GM13977 (cell line): ENCODE results near the gene ZBTB7C.

Experiments
- DNase-seq: peaks from one replicate; pipeline ENCODE4 v3.0.0; 2012; ENCODE audit warnings: low spot score
- CTCF ChIP-seq: IDR thresholded peaks from 2 replicates; pipeline ENCODE4 v1.5.1; 2012; ENCODE audit warnings: mild to moderate bottlenecking, control low read depth; ENCODE audit not compliant: insufficient read depth; ENCODE audit errors: extremely low read depth, missing control alignments
- in situ Hi-C: fragments of 300-500 bp; cut with MboI; formaldehyde crosslinking; loops from one replicate; pipeline ENCODE4 v1.12.0; 2022; ENCODE audit warnings: low sequenced_read_pairs, low pct_unique_long_range_greater_than_20kb, mixed read lengths, inconsistent platforms; ENCODE audit not compliant: unreplicated experiment

Gene ZBTB7C

GRCh38 chr18:48254077-48254602 lies 155.0 kb downstream of the ZBTB7C start:
- in situ Hi-C loops, result no loop called here
- no peak for TF ChIP-seq CTCF
- DNase-seq, result no peak

- no peak for DNase-seq
- in situ Hi-C loops, result no loop called here
- TF ChIP-seq CTCF, result no peak
These were observed 156.7 kb downstream of the ZBTB7C start for GRCh38 chr18:48252525-48252924.

GRCh38 chr18:48250918-48251317 lies 158.3 kb downstream of the ZBTB7C start:
- in situ Hi-C loops, result no loop called here
- no peak for TF ChIP-seq CTCF
- no peak for DNase-seq

GRCh38 chr18:48250362-48250907 lies 158.7 kb downstream of the ZBTB7C start:
- no peak for TF ChIP-seq CTCF

GRCh38 chr18:48249854-48250253 lies 159.3 kb downstream of the ZBTB7C start:
- DNase-seq, result no peak
- in situ Hi-C loops, result no loop called here
- no peak for TF ChIP-seq CTCF

More at GRCh38 chr18:48250362-48250907, 158.7 kb downstream of the ZBTB7C start:
- in situ Hi-C loops, result no loop called here
- no peak for DNase-seq

- no peak for DNase-seq
- in situ Hi-C loops, result no loop called here
- TF ChIP-seq CTCF, result no peak
These were observed 164.7 kb downstream of the ZBTB7C start for GRCh38 chr18:48244530-48244929.
